Coronary artery (tissue), 2 donors: ENCODE measurements around the gene CDC42BPB.

Experiments
- DNase-seq: peaks from one replicate; pipeline ENCODE4 v3.0.0-alpha.2; 2017; ENCODE audit warnings: low spot score
- H3K27ac ChIP-seq, 2 donors: fragments of 200-600 bp; sonication (generic); one replicate each; pipeline ENCODE4 v1.5.1; 2016 to 2019
- H3K4me3 ChIP-seq: fragments of 200-600 bp; sonication (generic); 2 replicates; pipeline ENCODE4 v1.5.1; 2016; ENCODE audit warnings: mild to moderate bottlenecking, moderate library complexity
- CTCF ChIP-seq: fragments of 200-600 bp; sonication (generic); IDR thresholded peaks from one replicate; pipeline ENCODE4 v1.5.1; 2019; ENCODE audit warnings: antibody characterized with exemption

Gene CDC42BPB

GRCh38 chr14:103097994-103098957 is 40.9 kb upstream of the CDC42BPB start:
- DNase-seq: no peak
- no peak overlapping the region for H3K27ac ChIP-seq
- no peak overlapping the region for H3K4me3 ChIP-seq
- TF ChIP-seq CTCF: no peak

GRCh38 chr14:103097244-103097993 is 40.1 kb upstream of the CDC42BPB start:
- DNase-seq: no peak
- no peak for TF ChIP-seq CTCF
- no peak overlapping the region for H3K4me3 ChIP-seq
- no peak overlapping the region for H3K27ac ChIP-seq

GRCh38 chr14:103096387-103096786 is 39.0 kb upstream of the CDC42BPB start:
- no peak overlapping the region for H3K27ac ChIP-seq
- TF ChIP-seq CTCF: no peak
- H3K4me3 ChIP-seq: no peak overlapping the region
- DNase-seq: no peak

GRCh38 chr14:103095210-103095778 is 37.9 kb upstream of the CDC42BPB start:
- DNase-seq: no peak
- H3K27ac ChIP-seq: peak overlapping the region in 1 of 2 donors; percentile 72
- TF ChIP-seq CTCF: no peak
- no peak overlapping the region for H3K4me3 ChIP-seq

GRCh38 chr14:103094406-103095209 is 37.3 kb upstream of the CDC42BPB start, which contains the start of gene EXOC3L4:
TSS of gene EXOC3L4 (plus strand) at chr14:103094725. CDS start at chr14:103100220, 5,495 bp downstream.
- no peak for DNase-seq
- Histone ChIP-seq H3K27ac (peak within 1 kb of the TSS in 1 of 2 donors; percentile 72), H3K4me3 (peak within 1 kb of the TSS; percentile 48)
- TF ChIP-seq CTCF: no peak

- TF ChIP-seq CTCF: no peak
- peak overlapping the region in 1 of 2 donors; percentile 72 for H3K27ac ChIP-seq
- peak overlapping the region; percentile 48 for H3K4me3 ChIP-seq
- DNase-seq: no peak
Measured at GRCh38 chr14:103093856-103094405, 36.6 kb upstream of the CDC42BPB start.
